Cardiac fibroblast (primary cell): ENCODE measurements around the gene CFAP73.
"Not testable (repeated sequence)": the region's sequence is repeated elsewhere in the genome, so short reads cannot be mapped to it uniquely, and the experiment has no call there.

Source experiments
- DNase-seq, 2 donors: peaks; one replicate each; pipeline versions ENCODE4 v3.0.0 to v3.0.0-alpha.2; 2010; ENCODE audit warnings: low read depth in 2 of 2
- H3K4me3 ChIP-seq, 2 donors: replicated peaks in 1 of 2; 1 replicate in 1 of 2; 2 replicates in 1 of 2; pipeline ENCODE4 v1.5.1; 2011; ENCODE audit warnings: low read depth in 2 of 2, low read length in 2 of 2, mild to moderate bottlenecking in 2 of 2, moderate library complexity in 1 of 2
- CTCF ChIP-seq: IDR thresholded peaks from one replicate; pipeline ENCODE4 v1.5.1; 2011; ENCODE audit warnings: low read depth, mild to moderate bottlenecking, low read length, inconsistent platforms

The CFAP73 gene

GRCh38 chr12:113136128-113136989 is 13.2 kb upstream of the CFAP73 start:
- DNase-seq = no peak
- no peak overlapping the region for H3K4me3 ChIP-seq

GRCh38 chr12:113136990-113137511 is 12.5 kb upstream of the CFAP73 start:
- TF ChIP-seq CTCF = no peak
- no peak for DNase-seq
- no peak overlapping the region for H3K4me3 ChIP-seq

More at GRCh38 chr12:113136128-113136989, 13.2 kb upstream of the CFAP73 start:
- no peak for TF ChIP-seq CTCF

GRCh38 chr12:113137861-113138783 is 11.4 kb upstream of the CFAP73 start:
- no peak for TF ChIP-seq CTCF
- no peak for DNase-seq
- H3K4me3 ChIP-seq = no peak overlapping the region

- H3K4me3 ChIP-seq = no peak overlapping the region
- no peak for TF ChIP-seq CTCF
- DNase-seq = no peak
These were observed 10.7 kb upstream of the CFAP73 start for GRCh38 chr12:113138826-113139225.

GRCh38 chr12:113140706-113141105 is 8.8 kb upstream of the CFAP73 start:
- no peak for TF ChIP-seq CTCF
- no peak overlapping the region for H3K4me3 ChIP-seq
- DNase-seq = no peak

- not testable (repeated sequence) for DNase-seq, H3K4me3 ChIP-seq
These were observed 7.8 kb upstream of the CFAP73 start for GRCh38 chr12:113141716-113142115.
